HepG2 (cell line): Measurements from ENCODE around the gene NKD1. TPM values are rescaled to one million over a fixed set of nuclear protein-coding genes. Genes with fewer than 3 reads are reported as not detected.

Experiments used
- CBFB ChIP-seq: sonication (generic); formaldehyde crosslinking; IDR thresholded peaks from 2 replicates; pipeline ENCODE4 v1.4.0; 2020; ENCODE audit warnings: missing genetic modification reagents
- HNRNPH1 ChIP-seq: fragments of 200-400 bp; formaldehyde crosslinking; optimal IDR thresholded peaks from 2 replicates; pipeline ENCODE3; 2017; ENCODE audit warnings: mild to moderate bottlenecking, low read depth, low read length
- HNRNPUL1 ChIP-seq: fragments of 200-400 bp; formaldehyde crosslinking; IDR thresholded peaks from 2 replicates; pipeline ENCODE4 v1.6.1; 2017; ENCODE audit warnings: low read depth, mild to moderate bottlenecking, low read length, moderate library complexity
- MYC ChIP-seq: sonication (generic); formaldehyde crosslinking; IDR thresholded peaks from 2 replicates; pipeline ENCODE4 v1.9.0; 2021; ENCODE audit warnings: missing genetic modification reagents, borderline replicate concordance
- SAFB2 ChIP-seq: sonication (generic); formaldehyde crosslinking; IDR thresholded peaks from 2 replicates; pipeline ENCODE4 v1.5.1; 2020; ENCODE audit warnings: missing genetic modification reagents, low read depth, mild to moderate bottlenecking, borderline replicate concordance
- ZFP62 ChIP-seq: sonication (generic); formaldehyde crosslinking; IDR thresholded peaks from 2 replicates; pipeline ENCODE4 v1.4.0; 2020; ENCODE audit warnings: missing genetic modification reagents
- ZHX2 ChIP-seq, 2 experiments: sonication (generic) in 1 of 2; formaldehyde crosslinking in 1 of 2; IDR thresholded peaks; 2 replicates each; pipeline versions ENCODE4 v1.6.1 to v1.9.0; 2014 to 2022; ENCODE audit warnings: antibody characterized with exemption in 1 of 2, borderline replicate concordance in 1 of 2, inconsistent platforms in 1 of 2, low read depth in 1 of 2, missing genetic modification reagents in 1 of 2
- ZMYM2 ChIP-seq: sonication (generic); formaldehyde crosslinking; IDR thresholded peaks from 2 replicates; pipeline ENCODE4 v1.8.0; 2022; ENCODE audit warnings: mild to moderate bottlenecking, missing genetic modification reagents
- ZNF503 ChIP-seq: sonication (generic); formaldehyde crosslinking; IDR thresholded peaks from 2 replicates; pipeline ENCODE4 v1.4.0; 2020; ENCODE audit warnings: missing genetic modification reagents
- ZNF781 ChIP-seq: sonication (generic); formaldehyde crosslinking; IDR thresholded peaks from 2 replicates; pipeline ENCODE4 v1.5.1; 2020; ENCODE audit warnings: borderline replicate concordance, mild to moderate bottlenecking, missing genetic modification reagents; ENCODE audit errors: not compliant biosample characterization
- polyA plus RNA-seq, 8 experiments: library from polyadenylated mRNA; depleted of rRNA in 3 of 8; stranded (reverse) in 7 of 8; unstranded in 1 of 8; fragments of >200 nt; fragmentation: Illumina TruSeq in 4 of 8; extraction: Trizol in 4 of 8; gene quantifications; 2 replicates each; pipeline versions ENCODE4 v1.2.1 to v1.2.3, GENCODE V29; 2011 to 2016; ENCODE audit warnings: low read depth in 4 of 8, missing spikeins in 1 of 8, mixed read lengths in 1 of 8; ENCODE audit not compliant: insufficient read depth in 1 of 8
- total RNA-seq, 5 experiments: library from RNA; depleted of rRNA; stranded (reverse); fragments of >200 nt; fragmentation: Illumina TruSeq; extraction: Trizol; gene quantifications; 2 replicates each; pipeline ENCODE4 v1.2.3, GENCODE V29; 2016; ENCODE audit warnings: low read depth in 1 of 5

Gene NKD1
- total and polyA plus RNA-seq, 2 of the 13 experiments (the other 11 are each of a cell fraction or from before 2014, with no cell fraction given), result 70.4 to 121 TPM

GRCh38 chr16:50540711-50541007, 7.5 kb upstream of the NKD1 start (continued):
- TF ChIP-seq ZHX2 (IDR thresholded peaks at IDR 0.05; ENCODE audit: low read depth), result no peak
- no peak for TF ChIP-seq ZHX2 (CRISPR knock-in tag; IDR thresholded peaks at IDR 0.05; ENCODE audit: borderline replicate concordance)
- no peak for TF ChIP-seq ZFP62 (CRISPR knock-in tag)
- peak; percentile 5; the same call in 1 of the 2 replicates for TF ChIP-seq MYC (CRISPR knock-in tag)
- TF ChIP-seq SAFB2, result 0 out of 2 replicates have a peak, but pooled peaks have one; percentile 62
- TF ChIP-seq CBFB (CRISPR knock-in tag), result no peak
- no peak for TF ChIP-seq ZNF781 (CRISPR knock-in tag)
- no peak for TF ChIP-seq HNRNPH1
- TF ChIP-seq HNRNPUL1, result no peak
- TF ChIP-seq ZMYM2, result no peak
- 0 out of 2 replicates have a peak, but pooled peaks have one; percentile 7 for TF ChIP-seq ZNF503 (CRISPR knock-in tag)
